ENCODE measurements around the gene LCOR. TPM values are rescaled to one million over a fixed set of nuclear protein-coding genes. Genes with fewer than 3 reads are reported as not detected.

LCOR gene
- total RNA-seq, 1 experiment from 2014 or later: 39.2 TPM

- TF ChIP-seq CTCF (conservative IDR thresholded peaks at IDR 0.05; ENCODE audit: low read depth, low read length): no peak
- no peak for TF ChIP-seq EZH2 (IDR thresholded peaks at IDR 0.05; ENCODE audit: borderline replicate concordance, low read depth, low read length, poor library complexity, severe bottlenecking)
- intact Hi-C loops (cut with micrococcal nuclease; ENCODE audit: unreplicated experiment): no loop called here
- no peak for DNase-seq (ENCODE audit: low spot score)
- H3K36me3 ChIP-seq (ENCODE audit: insufficient read depth, low read length, poor library complexity, severe bottlenecking): no peaks in the 10 kb centered on the region
- BruUV-seq (replicated peaks): no TSS peak
- H3K9me3 ChIP-seq (ENCODE audit: low read depth, low read length, poor library complexity, severe bottlenecking): no peaks in the 10 kb centered on the region
- CTCF ChIA-PET: no interaction called here
- POLR2A ChIA-PET (ENCODE audit: low non-redundant PET): no interaction called here
- no peak overlapping the region for H3K27ac ChIP-seq (ENCODE audit: low read depth, low read length, poor library complexity, severe bottlenecking)
- H3K27me3 ChIP-seq (replicated peaks; ENCODE audit: insufficient read depth, low read depth, low read length, poor library complexity): no peaks in the 10 kb centered on the region
- H3K4me1 ChIP-seq (ENCODE audit: insufficient read depth, low read length, poor library complexity, severe bottlenecking): no peaks in the 10 kb centered on the region
- no peak overlapping the region for H3K4me3 ChIP-seq (ENCODE audit: low read depth, low read length, poor library complexity, severe bottlenecking)
Observed at GRCh38 chr10:96958071-96958470, 126.0 kb downstream of the LCOR start.

- POLR2A ChIA-PET (ENCODE audit: low non-redundant PET): no interaction called here
- Histone ChIP-seq H3K4me1 (ENCODE audit: insufficient read depth, low read length, poor library complexity, severe bottlenecking) (no peaks in the 10 kb centered on the region), H3K36me3 (ENCODE audit: insufficient read depth, low read length, poor library complexity, severe bottlenecking) (no peaks in the 10 kb centered on the region), H3K27me3 (replicated peaks; ENCODE audit: insufficient read depth, low read depth, low read length, poor library complexity) (no peaks in the 10 kb centered on the region), H3K4me3 (ENCODE audit: low read depth, low read length, poor library complexity, severe bottlenecking) (no peak overlapping the region), H3K27ac (ENCODE audit: low read depth, low read length, poor library complexity, severe bottlenecking) (no peak overlapping the region), H3K9me3 (ENCODE audit: low read depth, low read length, poor library complexity, severe bottlenecking) (no peaks in the 10 kb centered on the region)
- TF ChIP-seq EZH2 (IDR thresholded peaks at IDR 0.05; ENCODE audit: borderline replicate concordance, low read depth, low read length, poor library complexity, severe bottlenecking) (no peak), CTCF (conservative IDR thresholded peaks at IDR 0.05; ENCODE audit: low read depth, low read length) (no peak)
- intact Hi-C loops (cut with micrococcal nuclease; ENCODE audit: unreplicated experiment): no loop called here
- DNase-seq (ENCODE audit: low spot score): no peak
- BruUV-seq (replicated peaks): no TSS peak
- CTCF ChIA-PET: no interaction called here
Observed at GRCh38 chr10:96959733-96960132, 127.6 kb downstream of the LCOR start.

- TF ChIP-seq EZH2 (IDR thresholded peaks at IDR 0.05; ENCODE audit: borderline replicate concordance, low read depth, low read length, poor library complexity, severe bottlenecking): no peak
- TF ChIP-seq CTCF (conservative IDR thresholded peaks at IDR 0.05; ENCODE audit: low read depth, low read length): no peak
- H3K4me3 ChIP-seq (ENCODE audit: low read depth, low read length, poor library complexity, severe bottlenecking): no peak overlapping the region
- no peaks in the 10 kb centered on the region for H3K4me1 ChIP-seq (ENCODE audit: insufficient read depth, low read length, poor library complexity, severe bottlenecking)
- no peak overlapping the region for H3K27ac ChIP-seq (ENCODE audit: low read depth, low read length, poor library complexity, severe bottlenecking)
- intact Hi-C loops (cut with micrococcal nuclease; ENCODE audit: unreplicated experiment): no loop called here
- ChIA-PET POLR2A (ENCODE audit: low non-redundant PET) (no interaction called here), CTCF (no interaction called here)
- no TSS peak for BruUV-seq (replicated peaks)
- H3K9me3 ChIP-seq (ENCODE audit: low read depth, low read length, poor library complexity, severe bottlenecking): no peaks in the 10 kb centered on the region
- no peaks in the 10 kb centered on the region for H3K27me3 ChIP-seq (replicated peaks; ENCODE audit: insufficient read depth, low read depth, low read length, poor library complexity)
- DNase-seq (ENCODE audit: low spot score): no peak
- no peaks in the 10 kb centered on the region for H3K36me3 ChIP-seq (ENCODE audit: insufficient read depth, low read length, poor library complexity, severe bottlenecking)
Observed at GRCh38 chr10:96960872-96961271, 128.8 kb downstream of the LCOR start.

All from A673 (cell line).